Mesodermal cell (in vitro differentiated cells): ENCODE results near the gene SUPT20HL1. TPM values are rescaled to one million over a fixed set of nuclear protein-coding genes. Genes with fewer than 3 reads are reported as not detected.
"Not testable (repeated sequence)": the region's sequence is repeated elsewhere in the genome, so short reads cannot be mapped to it uniquely, and the experiment has no call there.

Experiments
- H3K27ac ChIP-seq: 2 replicates; pipeline ENCODE4 v1.7.0; 2013; ENCODE audit warnings: mild to moderate bottlenecking, low read depth, low read length, moderate library complexity; ENCODE audit not compliant: severe bottlenecking
- H3K36me3 ChIP-seq: 2 replicates; pipeline ENCODE4 v1.7.1; 2013; ENCODE audit warnings: mild to moderate bottlenecking, low read length, moderate library complexity; ENCODE audit not compliant: control insufficient read depth, insufficient read depth
- H3K4me1 ChIP-seq: one replicate; pipeline ENCODE4 v1.7.1; 2013; ENCODE audit warnings: mild to moderate bottlenecking, low read length; ENCODE audit not compliant: insufficient read depth, control insufficient read depth, poor library complexity, severe bottlenecking
- H3K4me3 ChIP-seq: 2 replicates; pipeline ENCODE4 v1.7.0; 2013; ENCODE audit warnings: low read length, control low read depth, mild to moderate bottlenecking; ENCODE audit not compliant: insufficient read depth, poor library complexity, severe bottlenecking; ENCODE audit errors: extremely low read depth
- H3K9me3 ChIP-seq: 2 replicates; pipeline ENCODE4 v1.7.1; 2013; ENCODE audit warnings: mild to moderate bottlenecking, low read length, moderate library complexity; ENCODE audit not compliant: control insufficient read depth
- WGBS, 2 experiments: methylation state at CpG; one replicate each; pipeline ENCODE4 v1.1.5; 2013; ENCODE audit warnings: missing lambda C conversion rate in 2 of 2; ENCODE audit not compliant: insufficient coverage in 2 of 2; 5-methylcytosine and 5-hydroxymethylcytosine counted together
- polyA plus RNA-seq, 2 experiments: library from polyadenylated mRNA; stranded (reverse); fragments of 50-300 nt; gene quantifications; one replicate each; pipeline ENCODE4 v1.2.3, GENCODE V29; 2013

Gene SUPT20HL1
- polyA plus RNA-seq (2013, experiment 1 of 2), result not detected
- polyA plus RNA-seq (2013, experiment 2 of 2), result not detected

DNA sequence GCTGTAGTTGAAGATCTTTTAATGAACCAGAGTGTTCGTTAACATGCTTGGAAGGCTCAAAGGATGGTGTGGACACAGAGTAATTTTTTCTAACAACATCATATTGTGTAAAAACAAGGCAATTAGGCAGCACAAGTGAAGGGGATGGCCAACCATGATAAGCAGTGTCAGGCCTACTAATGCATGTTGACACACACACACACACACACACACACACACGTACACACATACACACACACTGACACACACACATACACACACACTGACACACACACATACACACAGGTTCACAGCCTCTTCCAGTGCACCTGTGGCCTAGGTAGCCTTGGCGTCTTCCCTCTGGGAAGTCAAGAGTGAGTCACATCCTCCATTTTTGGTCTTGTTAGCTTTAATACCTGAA lies at the start of gene SUPT20HL1:
TSS of gene SUPT20HL1 (plus strand) at position 368 of the 400 bp plus-strand sequence. CDS start 2,122 bp downstream, outside the sequence.
- peaks cover 12% of the 10 kb centered on the region for H3K4me1 ChIP-seq
- H3K27ac ChIP-seq, result no peak within 1 kb of the TSS
- H3K4me3 ChIP-seq, result no peak within 1 kb of the TSS
- 100% methylated on average over 1 of the region's 3 CpGs; no CpG with 5 or more reads in 1 of the 2 experiments for WGBS, 2 experiments
- H3K9me3 ChIP-seq, result no peaks in the 10 kb centered on the region
- H3K36me3 ChIP-seq, result no peaks in the 10 kb centered on the region

- H3K36me3 ChIP-seq, H3K9me3 ChIP-seq: not testable (repeated sequence)
- WGBS, 2 experiments, result 20 to 50% methylated on average over 1 to 2 of the region's 3 CpGs
Observed at GRCh38 chrX:24310916-24311315, 49.5 kb upstream of the SUPT20HL1 start.

DNA sequence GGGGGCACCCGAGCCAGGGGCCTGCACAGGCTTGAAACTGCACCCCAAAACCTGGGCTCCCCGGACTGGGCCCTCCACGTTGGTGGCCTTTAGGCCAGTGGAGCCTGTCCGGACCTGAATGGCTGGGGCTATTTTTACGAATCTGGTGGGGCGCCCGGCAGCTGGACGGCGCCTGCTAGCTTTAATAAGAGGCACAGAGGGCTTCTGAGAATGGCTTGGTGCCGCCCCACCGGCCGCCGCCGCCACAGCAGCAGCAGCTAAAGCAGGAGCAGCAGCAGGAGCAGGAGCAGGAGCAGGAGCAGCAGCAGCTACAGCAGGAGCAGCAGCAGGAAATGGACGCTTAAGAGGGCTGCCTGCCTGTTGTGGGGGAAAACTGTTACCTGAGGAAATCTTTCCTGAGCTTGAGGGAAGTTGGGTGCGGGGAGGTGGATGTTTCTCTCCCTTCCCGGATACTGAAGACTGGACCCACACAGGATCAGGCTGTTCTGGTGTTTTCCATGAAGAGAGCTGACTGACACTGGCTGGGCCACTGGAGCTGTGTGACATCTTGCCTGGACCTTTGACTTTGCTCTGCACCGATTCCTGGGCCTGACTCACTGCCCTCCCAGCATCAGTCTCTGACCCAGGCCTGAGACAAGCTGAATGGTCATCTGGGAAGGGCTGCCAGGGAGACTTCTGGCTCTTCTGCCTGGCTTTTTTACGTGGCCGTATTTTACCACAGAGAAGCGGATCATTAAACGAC lies 48.8 kb upstream of the SUPT20HL1 start:
- not testable (repeated sequence) for H3K4me1 ChIP-seq, H3K4me3 ChIP-seq, H3K9me3 ChIP-seq, H3K27ac ChIP-seq, H3K36me3 ChIP-seq
- 50 to 56% methylated on average over 3 to 9 of the region's 22 CpGs for WGBS, 2 experiments

More at GRCh38 chrX:24310916-24311315, 49.5 kb upstream of the SUPT20HL1 start:
- H3K4me3 ChIP-seq, H3K27ac ChIP-seq, H3K4me1 ChIP-seq: not testable (repeated sequence)

DNA sequence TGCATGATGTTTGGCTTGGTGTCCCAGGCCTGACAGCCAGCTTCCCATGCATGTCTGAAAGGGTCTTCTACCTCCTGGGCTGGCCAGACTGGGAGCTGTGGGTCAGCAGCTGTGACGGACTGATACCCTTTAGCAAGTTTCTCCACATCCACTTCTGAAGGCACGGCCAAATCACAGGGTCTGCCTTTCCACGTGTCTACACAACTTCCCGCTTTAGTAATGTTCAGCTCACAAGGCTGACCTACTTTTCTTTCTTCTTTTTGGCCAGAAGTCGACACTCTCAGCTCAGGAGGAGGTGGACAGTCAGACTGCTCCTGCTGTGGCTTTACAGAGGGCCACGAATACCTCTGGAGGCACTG lies 48.2 kb upstream of the SUPT20HL1 start:
- H3K27ac ChIP-seq, H3K4me3 ChIP-seq, H3K9me3 ChIP-seq, H3K36me3 ChIP-seq, H3K4me1 ChIP-seq: not testable (repeated sequence)
- no CpG with 5 or more reads among the region's 6 CpGs for WGBS, 2 experiments

- no peaks in the 10 kb centered on the region for H3K9me3 ChIP-seq
- WGBS, 2 experiments, result 98% methylated on average over 22 to 30 of the region's 39 CpGs
- peaks cover 3% of the 10 kb centered on the region for H3K4me1 ChIP-seq
- H3K4me3 ChIP-seq, result no peak within 1 kb of the TSS
- no peak within 1 kb of the TSS for H3K27ac ChIP-seq
- H3K36me3 ChIP-seq, result no peaks in the 10 kb centered on the region
Observed at GRCh38 chrX:24314019-24314635, 46.3 kb upstream of the SUPT20HL1 start, which contains the start of gene SUPT20HL2. Gene SUPT20HL2 (minus strand): TSS chrX:24314069. CDS start chrX:24313315, 754 bp downstream.

DNA sequence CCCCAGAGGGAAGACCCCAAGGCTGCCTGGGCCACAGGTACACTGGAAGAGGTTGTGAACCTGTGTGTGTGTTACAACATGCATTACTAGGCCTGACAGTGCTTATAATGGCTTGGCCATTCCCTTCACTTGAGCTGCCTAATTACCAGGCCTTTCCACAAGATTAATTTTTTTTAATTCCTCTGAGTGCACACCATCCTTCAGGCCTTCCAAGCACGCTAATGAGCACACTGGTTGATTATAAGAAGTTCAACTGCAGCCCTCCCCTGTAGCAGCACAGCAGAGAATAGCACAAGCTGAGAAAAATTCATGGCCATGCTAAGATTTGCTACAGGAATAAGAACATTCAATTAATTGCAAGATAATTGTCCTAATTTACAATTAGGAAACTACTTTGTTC lies 44.3 kb upstream of the SUPT20HL1 start:
- H3K27ac ChIP-seq, result no peak overlapping the region
- no peaks in the 10 kb centered on the region for H3K9me3 ChIP-seq
- WGBS, 2 experiments, result no CpG with 5 or more reads among the region's 1 CpG
- H3K36me3 ChIP-seq, result no peaks in the 10 kb centered on the region
- H3K4me3 ChIP-seq, result no peak overlapping the region
- H3K4me1 ChIP-seq, result peaks cover 3% of the 10 kb centered on the region

- no peak overlapping the region for H3K4me3 ChIP-seq
- no peak overlapping the region for H3K27ac ChIP-seq
- no peaks in the 10 kb centered on the region for H3K4me1 ChIP-seq
- no CpG with 5 or more reads among the region's 1 CpG for WGBS, 2 experiments
- H3K36me3 ChIP-seq, result no peaks in the 10 kb centered on the region
- H3K9me3 ChIP-seq, result no peaks in the 10 kb centered on the region
Observed at GRCh38 chrX:24317567-24317966, 42.9 kb upstream of the SUPT20HL1 start.

GRCh38 chrX:24321741-24322395 lies 38.6 kb upstream of the SUPT20HL1 start:
- no peak overlapping the region for H3K4me3 ChIP-seq
- H3K27ac ChIP-seq, result no peak overlapping the region
- H3K4me1 ChIP-seq, result no peaks in the 10 kb centered on the region
- H3K9me3 ChIP-seq, result no peaks in the 10 kb centered on the region
- H3K36me3 ChIP-seq, result no peaks in the 10 kb centered on the region
- 80 to 100% methylated on average over 2 of the region's 4 CpGs for WGBS, 2 experiments

GRCh38 chrX:24325231-24325630 lies 35.2 kb upstream of the SUPT20HL1 start:
- Histone ChIP-seq H3K27ac (no peak overlapping the region), H3K4me1 (no peaks in the 10 kb centered on the region), H3K4me3 (no peak overlapping the region), H3K9me3 (no peaks in the 10 kb centered on the region), H3K36me3 (no peaks in the 10 kb centered on the region)
- WGBS, 2 experiments, result no CpG with 5 or more reads among the region's 1 CpG

- Histone ChIP-seq H3K27ac (no peak overlapping the region), H3K9me3 (no peaks in the 10 kb centered on the region), H3K36me3 (no peaks in the 10 kb centered on the region), H3K4me3 (no peak overlapping the region), H3K4me1 (no peaks in the 10 kb centered on the region)
- no CpG with 5 or more reads among the region's 4 CpGs for WGBS, 2 experiments
Observed at GRCh38 chrX:24332878-24333277, 27.6 kb upstream of the SUPT20HL1 start.
